Lower lobe of right lung (tissue), 2 donors: ENCODE results near the gene AKR1B15. TPM values are rescaled to one million over a fixed set of nuclear protein-coding genes. Genes with fewer than 3 reads are reported as not detected.

Experiments used
- ATAC-seq, 2 donors: fragments of 200-7000 bp; cut with Tn5 transposase; one replicate each; pipeline ENCODE4 v1.9.1; 2020 to 2022; ENCODE audit warnings: mild to moderate bottlenecking in 2 of 2, moderate library complexity in 2 of 2
- DNase-seq: peaks from one replicate; pipeline ENCODE4 v3.0.0-alpha.2; 2020
- H3K27ac ChIP-seq: fragments of 200-600 bp; one replicate; pipeline ENCODE4 v1.8.0; 2022
- H3K27me3 ChIP-seq: fragments of 200-600 bp; one replicate; pipeline ENCODE4 v1.8.0; 2022; ENCODE audit warnings: low read depth
- H3K36me3 ChIP-seq: fragments of 200-600 bp; one replicate; pipeline ENCODE4 v1.8.0; 2022; ENCODE audit warnings: mild to moderate bottlenecking
- H3K4me1 ChIP-seq: fragments of 200-600 bp; one replicate; pipeline ENCODE4 v1.8.0; 2022
- H3K4me3 ChIP-seq: fragments of 200-600 bp; one replicate; pipeline ENCODE4 v1.8.0; 2022; ENCODE audit warnings: mild to moderate bottlenecking
- H3K9me3 ChIP-seq: fragments of 200-600 bp; one replicate; pipeline ENCODE4 v1.8.0; 2022
- CTCF ChIP-seq: fragments of 200-600 bp; IDR thresholded peaks from one replicate; pipeline ENCODE4 v1.8.0; 2022; ENCODE audit warnings: antibody characterized with exemption, mild to moderate bottlenecking
- intact Hi-C: fragments of 100-400 bp; cut with DNase I; formaldehyde crosslinking; loops from one replicate; pipeline ENCODE4 v1.11.0; 2022
- total RNA-seq: library from RNA; stranded (reverse); fragmentation: NEBNext Ultra II Directional; extraction: Animal tissue kit (Norgen Biotek cat#: 25700); gene quantifications from one replicate; pipeline ENCODE4 v1.2.1, GENCODE V29; 2021
- donor health status: DM: no; HTN: yes; CAD: no; lungs with severe emphysema.

Gene AKR1B15
- total RNA-seq, 1 donor from 2014 or later = not detected

DNA sequence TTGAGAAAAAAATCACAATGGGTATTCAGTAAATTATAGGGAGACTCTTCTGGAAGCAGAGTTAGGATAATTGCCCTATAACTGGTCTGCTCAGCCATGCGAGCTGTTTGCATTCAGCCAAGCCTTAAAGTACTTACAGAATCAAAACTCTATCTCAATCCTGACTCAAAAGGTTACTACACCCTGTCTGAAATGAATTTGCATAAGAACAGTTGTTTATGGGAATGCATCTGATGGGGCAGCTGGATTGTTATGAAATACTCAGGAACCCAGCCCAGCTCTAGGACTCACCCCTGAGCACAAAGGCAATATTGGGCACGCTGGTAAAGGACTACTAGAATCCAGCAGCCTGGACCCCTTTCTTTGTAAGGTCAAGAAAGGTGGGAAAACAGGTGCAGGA is 38.8 kb downstream of the AKR1B15 start:
- Histone ChIP-seq H3K4me1 (no peaks in the 10 kb centered on the region), H3K27ac (no peak overlapping the region), H3K27me3 (no peaks in the 10 kb centered on the region), H3K36me3 (no peaks in the 10 kb centered on the region), H3K9me3 (peaks cover 7% of the 10 kb centered on the region), H3K4me3 (no peak overlapping the region)
- no peak for TF ChIP-seq CTCF
- intact Hi-C loops = no loop called here
- DNase-seq (no peak), ATAC-seq (no peak)

GRCh38 chr7:134589491-134589941 is 40.6 kb downstream of the AKR1B15 start:
- DNase-seq (no peak), ATAC-seq (no peak)
- H3K36me3 ChIP-seq = no peaks in the 10 kb centered on the region
- H3K27me3 ChIP-seq = no peaks in the 10 kb centered on the region
- peaks cover 7% of the 10 kb centered on the region for H3K9me3 ChIP-seq
- intact Hi-C loops = no loop called here
- no peak overlapping the region for H3K27ac ChIP-seq
- no peak for TF ChIP-seq CTCF
- H3K4me1 ChIP-seq = no peaks in the 10 kb centered on the region
- H3K4me3 ChIP-seq = no peak overlapping the region

GRCh38 chr7:134593530-134594392 is 44.9 kb downstream of the AKR1B15 start:
- Histone ChIP-seq H3K27ac (peak overlapping the region; percentile 57), H3K36me3 (no peaks in the 10 kb centered on the region), H3K4me3 (no peak overlapping the region), H3K9me3 (peaks cover 7% of the 10 kb centered on the region), H3K27me3 (no peaks in the 10 kb centered on the region), H3K4me1 (no peaks in the 10 kb centered on the region)
- peak; percentile 48 for DNase-seq
- intact Hi-C loops = no loop called here
- TF ChIP-seq CTCF = no peak
- ATAC-seq = peak in 1 of 2 donors; percentile 61

GRCh38 chr7:134594877-134595276 is 46.0 kb downstream of the AKR1B15 start:
- Histone ChIP-seq H3K9me3 (peaks cover 7% of the 10 kb centered on the region), H3K4me3 (no peak overlapping the region), H3K27me3 (no peaks in the 10 kb centered on the region), H3K27ac (no peak overlapping the region), H3K4me1 (no peaks in the 10 kb centered on the region), H3K36me3 (no peaks in the 10 kb centered on the region)
- intact Hi-C loops = no loop called here
- ATAC-seq (no peak), DNase-seq (no peak)
- TF ChIP-seq CTCF = no peak

DNA sequence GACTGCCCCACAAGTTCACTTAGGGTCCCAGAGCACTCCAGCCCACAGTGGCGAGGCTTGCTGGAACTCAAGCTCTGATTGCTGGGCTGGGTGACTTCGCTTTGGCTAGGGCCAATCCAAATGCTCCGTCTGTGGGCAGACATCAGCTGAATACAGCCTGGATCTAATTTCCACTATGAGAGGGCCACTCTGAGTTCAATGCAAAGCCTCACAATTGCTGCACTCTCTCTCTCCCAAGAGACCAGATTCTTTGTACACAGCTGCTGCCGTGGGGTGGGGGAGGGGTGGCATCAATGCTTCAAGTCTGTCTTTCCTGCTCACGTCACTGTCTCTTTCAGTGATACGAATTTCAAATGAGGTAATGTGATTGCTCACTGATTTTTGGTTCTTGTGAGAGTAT is 50.5 kb downstream of the AKR1B15 start:
- intact Hi-C loops = no loop called here
- TF ChIP-seq CTCF = no peak
- ATAC-seq = no peak
- DNase-seq = no peak
- Histone ChIP-seq H3K27ac (no peak overlapping the region), H3K9me3 (no peaks in the 10 kb centered on the region), H3K27me3 (no peaks in the 10 kb centered on the region), H3K4me3 (no peak overlapping the region), H3K36me3 (no peaks in the 10 kb centered on the region), H3K4me1 (peaks cover 13% of the 10 kb centered on the region)
